AG10803 (cell line): ENCODE results near the gene SLPI.

Experiments
- DNase-seq: peaks from one replicate; pipeline ENCODE4 v3.0.0; 2010; ENCODE audit warnings: low read depth
- H3K4me3 ChIP-seq: 2 replicates; pipeline ENCODE4 v1.5.1; 2011; ENCODE audit warnings: mild to moderate bottlenecking, low read length, control low read depth
- CTCF ChIP-seq: conservative IDR thresholded peaks from 2 replicates; pipeline ENCODE4 v1.5.1; 2011; ENCODE audit warnings: mild to moderate bottlenecking, low read length, control low read depth, inconsistent platforms

SLPI gene

GRCh38 chr20:45289942-45290676 lies 35.7 kb upstream of the SLPI start:
- H3K4me3 ChIP-seq: no peak overlapping the region
- no peak for TF ChIP-seq CTCF
- DNase-seq: no peak

- no peak for TF ChIP-seq CTCF
- DNase-seq: no peak
- H3K4me3 ChIP-seq: no peak overlapping the region
These were observed 34.5 kb upstream of the SLPI start for GRCh38 chr20:45288860-45289259.

GRCh38 chr20:45288376-45288775 lies 34.0 kb upstream of the SLPI start:
- no peak for TF ChIP-seq CTCF
- H3K4me3 ChIP-seq: no peak overlapping the region
- DNase-seq: no peak

- no peak for DNase-seq
- no peak for TF ChIP-seq CTCF
- no peak overlapping the region for H3K4me3 ChIP-seq
These were observed 29.2 kb upstream of the SLPI start for GRCh38 chr20:45283551-45284057.

GRCh38 chr20:45282700-45283550 lies 28.6 kb upstream of the SLPI start:
- no peak overlapping the region for H3K4me3 ChIP-seq
- no peak for DNase-seq
- TF ChIP-seq CTCF: no peak

- DNase-seq: no peak
- H3K4me3 ChIP-seq: no peak overlapping the region
- no peak for TF ChIP-seq CTCF
These were observed 25.6 kb upstream of the SLPI start for GRCh38 chr20:45279992-45280391.
